D721Med (cell line): ENCODE data around the gene MMP17.

Source experiments
- DNase-seq: peaks from one replicate; pipeline ENCODE4 v3.0.0; 2011; ENCODE audit warnings: low spot score; ENCODE audit not compliant: insufficient read length
- FAIRE-seq: peaks from 2 replicates; lab custom pipeline; 2011; peaks lifted over from hg19 to GRCh38; lab: Jason Lieb, UNC
- TF ChIP-seq, protein P1 (sequence below): IDR thresholded peaks from 2 replicates; pipeline ENCODE4 v1.5.1; 2012; ENCODE audit warnings: mild to moderate bottlenecking, control low read depth; ENCODE audit not compliant: insufficient read depth; ENCODE audit errors: missing control alignments

The MMP17 gene

DNA sequence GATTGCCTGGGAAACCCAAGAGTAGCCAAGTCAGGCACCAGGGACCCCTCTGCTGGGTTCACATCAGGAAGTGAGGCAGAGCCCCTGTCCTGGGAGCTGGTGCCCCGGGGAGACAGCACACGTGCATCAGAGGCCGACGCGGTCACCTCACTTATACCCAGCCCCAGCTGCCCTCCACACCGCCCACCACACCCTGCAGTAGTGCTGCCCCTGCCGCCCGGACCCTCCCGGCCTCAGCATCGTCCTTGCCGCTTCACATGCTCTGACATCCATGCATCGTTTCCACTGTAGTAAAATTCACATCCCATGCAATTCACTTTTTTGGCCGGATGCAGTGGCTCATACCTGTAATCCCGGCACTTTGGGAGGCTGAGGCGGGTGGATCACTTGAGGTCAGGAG lies 14.0 kb downstream of the MMP17 start:
- TF ChIP-seq, protein P1, sequence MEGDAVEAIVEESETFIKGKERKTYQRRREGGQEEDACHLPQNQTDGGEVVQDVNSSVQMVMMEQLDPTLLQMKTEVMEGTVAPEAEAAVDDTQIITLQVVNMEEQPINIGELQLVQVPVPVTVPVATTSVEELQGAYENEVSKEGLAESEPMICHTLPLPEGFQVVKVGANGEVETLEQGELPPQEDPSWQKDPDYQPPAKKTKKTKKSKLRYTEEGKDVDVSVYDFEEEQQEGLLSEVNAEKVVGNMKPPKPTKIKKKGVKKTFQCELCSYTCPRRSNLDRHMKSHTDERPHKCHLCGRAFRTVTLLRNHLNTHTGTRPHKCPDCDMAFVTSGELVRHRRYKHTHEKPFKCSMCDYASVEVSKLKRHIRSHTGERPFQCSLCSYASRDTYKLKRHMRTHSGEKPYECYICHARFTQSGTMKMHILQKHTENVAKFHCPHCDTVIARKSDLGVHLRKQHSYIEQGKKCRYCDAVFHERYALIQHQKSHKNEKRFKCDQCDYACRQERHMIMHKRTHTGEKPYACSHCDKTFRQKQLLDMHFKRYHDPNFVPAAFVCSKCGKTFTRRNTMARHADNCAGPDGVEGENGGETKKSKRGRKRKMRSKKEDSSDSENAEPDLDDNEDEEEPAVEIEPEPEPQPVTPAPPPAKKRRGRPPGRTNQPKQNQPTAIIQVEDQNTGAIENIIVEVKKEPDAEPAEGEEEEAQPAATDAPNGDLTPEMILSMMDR: no peak
- FAIRE-seq: no peak
- no peak for DNase-seq

DNA sequence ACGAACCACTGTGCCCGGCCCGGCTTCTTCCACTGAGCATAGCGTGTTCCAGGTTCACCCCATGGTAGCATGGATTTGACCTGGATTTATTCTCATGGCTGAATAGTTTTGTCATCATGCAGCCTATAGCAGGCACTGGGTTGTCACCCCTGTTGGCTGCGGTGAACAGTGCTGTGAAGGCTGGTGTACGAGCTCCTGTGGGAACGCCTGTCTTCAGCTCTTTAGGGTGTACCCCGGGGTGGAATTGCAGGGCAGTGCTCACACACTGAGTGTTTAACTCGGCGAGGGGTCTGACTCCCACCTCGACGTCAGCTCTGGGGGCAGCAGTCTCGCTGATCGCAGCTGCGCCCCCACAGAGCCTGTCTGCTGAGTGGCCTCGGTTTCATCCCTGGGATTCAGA lies 15.3 kb downstream of the MMP17 start:
- DNase-seq (no peak), FAIRE-seq (no peak)
- TF ChIP-seq, protein P1: no peak

DNA sequence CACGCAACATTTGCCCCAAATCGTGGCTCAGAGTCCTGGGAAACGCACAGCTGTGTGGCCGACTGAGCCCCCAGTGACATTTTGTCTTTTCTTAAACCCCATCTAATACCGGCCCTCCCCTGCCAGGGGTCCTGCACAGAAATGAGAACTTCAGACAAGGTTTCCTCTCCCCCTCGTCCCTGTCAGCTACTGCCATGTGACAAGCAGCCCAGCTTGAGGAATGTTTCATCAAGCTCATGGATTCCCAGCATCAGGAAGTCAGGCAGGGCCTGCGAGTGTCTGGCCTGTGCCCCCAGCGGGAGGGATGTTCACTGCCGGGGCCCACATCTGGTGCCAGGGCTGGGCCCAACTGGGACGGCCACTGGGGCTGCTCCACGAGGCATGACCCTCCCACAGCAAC lies 15.9 kb downstream of the MMP17 start:
- DNase-seq: no peak
- TF ChIP-seq, protein P1: no peak
- no peak for FAIRE-seq

DNA sequence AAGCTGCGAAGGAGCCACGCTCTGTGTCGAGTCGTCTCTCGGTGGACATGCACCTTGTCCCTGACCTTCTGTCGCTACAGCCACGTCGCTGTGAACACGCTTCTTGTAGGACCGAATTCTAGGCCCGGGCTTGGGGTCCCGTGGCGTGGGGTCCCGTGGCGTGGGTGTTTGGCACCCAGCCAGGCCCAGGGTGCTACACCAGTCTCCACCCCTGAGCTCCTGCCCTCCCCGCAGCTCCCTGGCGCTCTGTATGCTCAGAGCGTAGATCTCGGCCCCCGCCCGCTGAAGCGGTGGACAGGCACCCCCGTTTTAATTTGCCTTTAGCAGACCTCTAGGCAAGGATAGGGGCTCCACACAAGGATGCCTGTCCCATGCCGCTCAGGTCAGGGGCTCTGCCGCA lies 16.5 kb downstream of the MMP17 start:
- FAIRE-seq (no peak), DNase-seq (no peak)
- TF ChIP-seq, protein P1: no peak

DNA sequence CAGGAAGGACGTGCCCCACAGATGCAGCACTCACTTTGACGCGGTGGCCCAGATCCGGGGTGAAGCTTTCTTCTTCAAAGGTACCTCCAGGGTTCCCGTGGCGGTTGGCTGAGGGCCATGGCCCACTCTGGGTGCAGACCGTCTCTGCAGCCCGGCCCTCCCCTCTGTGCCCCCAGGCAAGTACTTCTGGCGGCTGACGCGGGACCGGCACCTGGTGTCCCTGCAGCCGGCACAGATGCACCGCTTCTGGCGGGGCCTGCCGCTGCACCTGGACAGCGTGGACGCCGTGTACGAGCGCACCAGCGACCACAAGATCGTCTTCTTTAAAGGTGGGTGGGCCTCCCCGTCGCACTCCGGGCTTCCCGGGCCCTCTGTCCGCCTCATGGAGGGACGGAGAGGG lies 16.9 kb downstream of the MMP17 start:
- FAIRE-seq (no peak), DNase-seq (no peak)
- TF ChIP-seq, protein P1: no peak

DNA sequence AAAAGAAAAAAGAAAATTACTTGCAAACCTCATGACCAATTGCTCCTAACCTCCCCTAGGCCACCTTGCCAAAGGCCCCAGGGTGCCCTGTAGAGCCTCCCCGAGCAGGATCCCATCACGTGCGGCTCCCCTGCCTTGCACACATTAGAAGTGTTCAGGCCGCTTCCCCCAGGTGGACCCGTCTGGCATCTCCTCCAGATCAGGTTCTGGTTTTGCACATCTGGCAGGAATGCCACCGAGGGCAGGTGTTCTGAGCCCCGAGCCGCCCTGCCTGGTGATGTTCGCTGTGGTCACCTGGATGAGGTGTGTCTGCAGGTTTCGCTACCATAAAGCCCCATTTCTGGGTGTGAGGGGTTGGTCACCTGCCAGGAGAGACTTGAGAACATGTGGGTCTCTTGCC lies 19.3 kb downstream of the MMP17 start:
- TF ChIP-seq, protein P1: no peak
- DNase-seq: no peak
- FAIRE-seq: no peak

DNA sequence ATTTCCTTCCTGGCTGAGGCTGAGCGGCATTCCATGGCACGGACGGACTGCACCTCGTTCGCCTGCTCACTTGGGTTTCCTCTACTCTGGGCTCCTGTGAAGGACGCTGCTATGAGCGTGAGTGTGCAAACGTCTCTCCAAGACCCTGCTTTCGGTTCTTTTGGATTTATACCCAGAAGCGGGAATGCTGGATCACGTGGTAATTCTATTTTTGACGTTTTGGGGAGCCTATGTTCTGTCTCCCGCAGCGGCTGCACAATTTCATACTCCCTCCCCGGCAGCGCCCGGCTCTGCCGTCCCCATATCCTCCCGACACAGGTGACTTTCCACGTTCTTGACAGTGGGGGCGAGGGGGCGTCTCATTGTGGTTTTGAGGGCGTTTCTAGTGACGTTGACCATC lies 20.6 kb downstream of the MMP17 start:
- DNase-seq (no peak), FAIRE-seq (no peak)
- TF ChIP-seq, protein P1: no peak
